GM21619 (cell line): ENCODE results near the gene DDX46.
"Not testable (repeated sequence)": the region's sequence is repeated elsewhere in the genome, so short reads cannot be mapped to it uniquely, and the experiment has no call there.

Experiments
- ATAC-seq: cut with Tn5 transposase; IDR thresholded peaks from one replicate; pipeline ENCODE4 v1.9.1; 2021; ENCODE audit not compliant: unreplicated experiment

The DDX46 gene

GRCh38 chr5:134758504-134759341 lies at the start of gene DDX46:
TSS of gene DDX46 (plus strand) at chr5:134758779. CDS start at chr5:134758939, 160 bp downstream.
- peak; percentile 96 for ATAC-seq

GRCh38 chr5:134714120-134714519 lies 44.5 kb upstream of the DDX46 start:
- ATAC-seq = no peak

- no peak for ATAC-seq
Observed at GRCh38 chr5:134714541-134714940, 44.0 kb upstream of the DDX46 start.

GRCh38 chr5:134715466-134715865 lies 43.1 kb upstream of the DDX46 start:
- not testable (repeated sequence) for ATAC-seq

- ATAC-seq = no peak
Observed at GRCh38 chr5:134724872-134725271, 33.7 kb upstream of the DDX46 start.

GRCh38 chr5:134732819-134733218 lies 25.8 kb upstream of the DDX46 start:
- no peak for ATAC-seq

GRCh38 chr5:134735243-134735642 lies 23.3 kb upstream of the DDX46 start:
- no peak for ATAC-seq

- ATAC-seq = no peak
Observed at GRCh38 chr5:134736173-134736812, 22.3 kb upstream of the DDX46 start.

GRCh38 chr5:134738133-134738962 lies 20.2 kb upstream of the DDX46 start, which contains the start of gene CAMLG:
TSS of gene CAMLG (plus strand) at chr5:134738548. CDS start at chr5:134738621, 73 bp downstream.
- ATAC-seq = peak; percentile 95

GRCh38 chr5:134738963-134739661 lies 19.5 kb upstream of the DDX46 start:
- no peak for ATAC-seq

- ATAC-seq = no peak
Observed at GRCh38 chr5:134741052-134741451, 17.5 kb upstream of the DDX46 start.

GRCh38 chr5:134742134-134742533 lies 16.4 kb upstream of the DDX46 start:
- no peak for ATAC-seq

GRCh38 chr5:134749415-134749814 lies 9.2 kb upstream of the DDX46 start:
- ATAC-seq = no peak

GRCh38 chr5:134758176-134758503 lies 439 bp upstream of the DDX46 start:
- no peak for ATAC-seq

- not testable (repeated sequence) for ATAC-seq
Observed at GRCh38 chr5:134767528-134768291, 9.1 kb downstream of the DDX46 start.

- no peak for ATAC-seq
Observed at GRCh38 chr5:134769206-134769605, 10.6 kb downstream of the DDX46 start.

GRCh38 chr5:134772461-134773125 lies 14.0 kb downstream of the DDX46 start:
- no peak for ATAC-seq

GRCh38 chr5:134777366-134777765 lies 18.8 kb downstream of the DDX46 start:
- ATAC-seq = no peak

GRCh38 chr5:134784241-134784920 lies 25.8 kb downstream of the DDX46 start:
- ATAC-seq = no peak
